22Rv1 (cell line): ENCODE measurements around the gene ZNF785.
"Not testable (repeated sequence)": the region's sequence is repeated elsewhere in the genome, so short reads cannot be mapped to it uniquely, and the experiment has no call there.

Source experiments
- H3K27ac ChIP-seq: fragments of 450-650 bp; 2 replicates; pipeline ENCODE4 v1.5.1; 2017
- CTCF ChIP-seq: fragments of 450-650 bp; IDR thresholded peaks from 2 replicates; pipeline ENCODE4 v1.5.1; 2017; ENCODE audit warnings: mild to moderate bottlenecking
- ZFX ChIP-seq: fragments of 450-650 bp; IDR thresholded peaks from 2 replicates; pipeline ENCODE4 v1.6.1; 2017; ENCODE audit warnings: antibody characterized with exemption, borderline replicate concordance

Gene ZNF785

GRCh38 chr16:30601966-30602365, 16.5 kb upstream of the ZNF785 start:
- H3K27ac ChIP-seq = no peak overlapping the region
- TF ChIP-seq ZFX (no peak), CTCF (no peak)

- no peak overlapping the region for H3K27ac ChIP-seq
- TF ChIP-seq CTCF (no peak), ZFX (no peak)
Observed at GRCh38 chr16:30600929-30601328, 15.4 kb upstream of the ZNF785 start.

GRCh38 chr16:30600215-30600614, 14.7 kb upstream of the ZNF785 start:
- H3K27ac ChIP-seq = no peak overlapping the region
- TF ChIP-seq ZFX = no peak
- TF ChIP-seq CTCF = no peak

GRCh38 chr16:30592871-30593270, 7.4 kb upstream of the ZNF785 start:
- H3K27ac ChIP-seq = no peak overlapping the region
- TF ChIP-seq CTCF (no peak), ZFX (no peak)

- not testable (repeated sequence) for H3K27ac ChIP-seq
Observed at GRCh38 chr16:30590869-30591268, 5.4 kb upstream of the ZNF785 start.

- H3K27ac ChIP-seq = not testable (repeated sequence)
Observed at GRCh38 chr16:30589582-30589981, 4.1 kb upstream of the ZNF785 start.

- TF ChIP-seq CTCF (no peak), ZFX (no peak)
Observed at GRCh38 chr16:30588651-30589050, 3.2 kb upstream of the ZNF785 start.

GRCh38 chr16:30585022-30585399, 486 bp downstream of the ZNF785 start:
- H3K27ac ChIP-seq = no peak overlapping the region
- TF ChIP-seq ZFX (no peak), CTCF (no peak)

More at GRCh38 chr16:30588651-30589050, 3.2 kb upstream of the ZNF785 start:
- no peak overlapping the region for H3K27ac ChIP-seq
